Prostate gland (tissue), 2 donors: ENCODE data around the gene ZMYM3. TPM values are rescaled to one million over a fixed set of nuclear protein-coding genes. Genes with fewer than 3 reads are reported as not detected.
A peak's percentile ranks its signal among the peaks of the same experiment; 100 is the strongest.
"Not testable (repeated sequence)": the region's sequence is repeated elsewhere in the genome, so short reads cannot be mapped to it uniquely, and the experiment has no call there.

ENCODE experiments used
- DNase-seq: peaks from one replicate; pipeline ENCODE4 v3.0.0-alpha.2; 2019; ENCODE audit warnings: low spot score
- H3K27ac ChIP-seq, 2 donors: fragments of 200-600 bp; sonication (generic); 2 replicates each; pipeline ENCODE4 v1.5.1; 2017 to 2019
- H3K27me3 ChIP-seq: fragments of 200-600 bp; sonication (generic); replicated peaks from 2 replicates; pipeline ENCODE4 v1.5.1; 2019; ENCODE audit not compliant: insufficient read depth
- H3K36me3 ChIP-seq, 2 donors: fragments of 200-600 bp; sonication (generic); 1 replicate in 1 of 2; 2 replicates in 1 of 2; pipeline versions ENCODE4 v1.5.1 to v1.8.1; 2017 to 2019
- H3K4me1 ChIP-seq: fragments of 200-600 bp; sonication (generic); replicated peaks from 2 replicates; pipeline ENCODE4 v1.5.1; 2019
- H3K4me3 ChIP-seq, 2 donors: fragments of 200-600 bp; sonication (generic); 2 replicates each; pipeline ENCODE4 v1.5.1; 2017 to 2019
- H3K9me3 ChIP-seq: fragments of 200-600 bp; sonication (generic); 2 replicates; pipeline ENCODE4 v1.5.1; 2017
- CTCF ChIP-seq, 4 experiments: fragments of 200-600 bp in 2 of 4; fragments of 450-650 bp in 2 of 4; sonication (generic) in 2 of 4; IDR thresholded peaks; 1 replicate in 3 of 4; 2 replicates in 1 of 4; pipeline ENCODE4 v1.5.1; 2016 to 2019; ENCODE audit warnings: antibody characterized with exemption in 4 of 4, mild to moderate bottlenecking in 2 of 4, moderate library complexity in 2 of 4
- POLR2A ChIP-seq: fragments of 450-650 bp; IDR thresholded peaks from one replicate; pipeline ENCODE4 v1.6.1; 2016; ENCODE audit warnings: antibody characterized with exemption, mild to moderate bottlenecking
- POLR2AphosphoS5 ChIP-seq: sonication (generic); formaldehyde crosslinking; IDR thresholded peaks from one replicate; pipeline ENCODE4 v1.6.1; 2017; ENCODE audit warnings: antibody characterized with exemption
- WGBS: methylation state at CpG from one replicate; pipeline ENCODE4 v1.1.5; 2018; 5-methylcytosine and 5-hydroxymethylcytosine counted together
- intact Hi-C: fragments of 100-400 bp; cut with DNase I; formaldehyde crosslinking; loops from one replicate; pipeline ENCODE4 v1.14.2; 2022
- total RNA-seq, 2 donors: library from RNA; depleted of rRNA; stranded (reverse); fragments of >200 nt; gene quantifications; one replicate each; pipeline ENCODE4 v1.1.0, GENCODE V29; 2016

The ZMYM3 gene
- total RNA-seq, 2 donors from 2014 or later = 23.2 to 71.6 TPM

GRCh38 chrX:71283403-71284143 is 29.6 kb upstream of the ZMYM3 start, which contains the start of gene NONO:
NONO (plus strand) TSS chrX:71283635; CDS start chrX:71290638, 7,003 bp downstream.
- Histone ChIP-seq H3K36me3 (no peaks in the 10 kb centered on the region), H3K9me3 (no peaks in the 10 kb centered on the region), H3K4me3 (peak within 1 kb of the TSS; percentile 46 to 51), H3K27me3 (no peaks in the 10 kb centered on the region), H3K27ac (peak within 1 kb of the TSS; percentile 85 to 88), H3K4me1 (no peaks in the 10 kb centered on the region)
- intact Hi-C loops = loop anchor here (10.0 kb wide), 1 partner anchor 81 kb away; the partner anchor contains the start of gene TAF1
- TF ChIP-seq POLR2A (peak; percentile 74), POLR2AphosphoS5 (peak; percentile 85), CTCF (IDR thresholded peaks at IDR 0.05) (peak in 2 of 4 experiments; percentile 4 to 31)
- 0% methylated on average over 28 of the region's 57 CpGs for WGBS
- DNase-seq = peak; percentile 93

- DNase-seq = no peak
- Histone ChIP-seq H3K4me3 (peak overlapping the region; percentile 46 to 51), H3K36me3 (no peaks in the 10 kb centered on the region), H3K4me1 (no peaks in the 10 kb centered on the region), H3K9me3 (no peaks in the 10 kb centered on the region), H3K27me3 (no peaks in the 10 kb centered on the region), H3K27ac (peak overlapping the region; percentile 85 to 88)
- TF ChIP-seq CTCF (IDR thresholded peaks at IDR 0.05) (no peak), POLR2AphosphoS5 (no peak), POLR2A (no peak)
- WGBS = 20% methylated on average over 16 of the region's 16 CpGs
- intact Hi-C loops = loop anchor here (10.0 kb wide), 1 partner anchor 82 kb away; the partner anchor contains the start of gene TAF1
Measured at GRCh38 chrX:71282514-71283402, 28.8 kb upstream of the ZMYM3 start.

GRCh38 chrX:71281300-71281699 is 27.4 kb upstream of the ZMYM3 start:
- H3K9me3 ChIP-seq, H3K36me3 ChIP-seq, H3K4me1 ChIP-seq, H3K27ac ChIP-seq, DNase-seq, H3K4me3 ChIP-seq, H3K27me3 ChIP-seq: not testable (repeated sequence)
- 96% methylated on average over 11 of the region's 11 CpGs for WGBS
- intact Hi-C loops = loop anchor here (10.0 kb wide), 1 partner anchor 84 kb away; the partner anchor contains the start of gene TAF1

- DNase-seq, H3K27me3 ChIP-seq, H3K27ac ChIP-seq, H3K4me3 ChIP-seq, H3K4me1 ChIP-seq, intact Hi-C loops, H3K36me3 ChIP-seq, H3K9me3 ChIP-seq: not testable (repeated sequence)
- 93% methylated on average over 2 of the region's 2 CpGs for WGBS
Measured at GRCh38 chrX:71272313-71272712, 18.4 kb upstream of the ZMYM3 start.

- Histone ChIP-seq H3K27ac (no peak overlapping the region), H3K9me3 (no peaks in the 10 kb centered on the region), H3K27me3 (no peaks in the 10 kb centered on the region), H3K4me3 (no peak overlapping the region), H3K4me1 (no peaks in the 10 kb centered on the region), H3K36me3 (no peaks in the 10 kb centered on the region)
- no peak for DNase-seq
- intact Hi-C loops = no loop called here
- TF ChIP-seq POLR2A = no peak
- no peak for TF ChIP-seq POLR2AphosphoS5
- TF ChIP-seq CTCF (IDR thresholded peaks at IDR 0.05) = no peak
- WGBS = 92% methylated on average over 2 of the region's 19 CpGs
Measured at GRCh38 chrX:71269801-71270395, 16.0 kb upstream of the ZMYM3 start.

GRCh38 chrX:71268624-71269023 is 14.7 kb upstream of the ZMYM3 start:
- DNase-seq, H3K4me1 ChIP-seq, intact Hi-C loops: not testable (repeated sequence)

More at GRCh38 chrX:71268624-71269023, 14.7 kb upstream of the ZMYM3 start:
- H3K27ac ChIP-seq, H3K27me3 ChIP-seq, H3K36me3 ChIP-seq, H3K4me3 ChIP-seq, H3K9me3 ChIP-seq: not testable (repeated sequence)
